HCEC 1CT (cell line): ENCODE results near the gene PPIL3.

Experiments
- DNase-seq: peaks from one replicate; pipeline ENCODE4 v3.0.0-alpha.2; 2017

Gene PPIL3

GRCh38 chr2:200860092-200860795 is 28.6 kb downstream of the PPIL3 start:
- no peak for DNase-seq

DNA sequence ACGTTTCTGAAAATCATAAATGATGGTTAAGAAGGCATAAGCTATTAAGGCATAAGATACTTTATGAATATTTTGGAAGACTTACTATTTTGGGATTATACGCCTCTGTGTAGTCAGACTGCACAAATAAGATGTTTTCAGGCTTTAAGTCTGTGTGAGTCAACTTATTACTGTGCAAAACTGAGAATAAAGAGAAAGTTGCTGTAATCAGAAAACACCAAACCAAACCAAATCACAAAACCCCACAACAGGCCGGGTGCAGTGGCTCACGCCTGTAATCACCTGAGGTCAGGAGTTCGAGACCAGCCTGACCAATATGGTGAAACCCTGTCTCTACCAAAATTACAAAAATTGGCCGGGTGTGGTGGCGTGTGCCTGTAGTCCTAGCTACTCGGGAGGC is 32.1 kb downstream of the PPIL3 start:
- DNase-seq: no peak

DNA sequence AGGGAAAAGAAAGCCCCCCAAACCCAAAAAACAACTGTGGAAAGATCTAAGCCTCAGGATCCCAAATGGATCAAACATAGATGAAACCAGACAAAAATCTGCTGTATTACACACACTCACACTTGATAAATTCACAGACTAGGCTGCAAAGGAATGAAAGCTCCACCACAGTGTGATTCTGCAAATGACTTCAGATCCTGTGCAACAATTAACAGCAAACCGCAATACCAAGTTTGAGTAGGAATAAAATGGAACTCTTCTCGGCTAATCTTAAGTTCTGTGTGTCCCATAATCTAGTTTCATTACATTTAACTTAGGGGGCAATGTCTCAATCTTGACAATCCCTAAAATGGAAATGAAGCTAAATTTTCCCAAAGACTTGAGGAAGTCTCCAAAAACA is 36.3 kb downstream of the PPIL3 start:
- no peak for DNase-seq

- DNase-seq: no peak
Measured at GRCh38 chr2:200851398-200852248, 37.3 kb downstream of the PPIL3 start.

- DNase-seq: no peak
Measured at GRCh38 chr2:200850512-200851256, 38.2 kb downstream of the PPIL3 start.

DNA sequence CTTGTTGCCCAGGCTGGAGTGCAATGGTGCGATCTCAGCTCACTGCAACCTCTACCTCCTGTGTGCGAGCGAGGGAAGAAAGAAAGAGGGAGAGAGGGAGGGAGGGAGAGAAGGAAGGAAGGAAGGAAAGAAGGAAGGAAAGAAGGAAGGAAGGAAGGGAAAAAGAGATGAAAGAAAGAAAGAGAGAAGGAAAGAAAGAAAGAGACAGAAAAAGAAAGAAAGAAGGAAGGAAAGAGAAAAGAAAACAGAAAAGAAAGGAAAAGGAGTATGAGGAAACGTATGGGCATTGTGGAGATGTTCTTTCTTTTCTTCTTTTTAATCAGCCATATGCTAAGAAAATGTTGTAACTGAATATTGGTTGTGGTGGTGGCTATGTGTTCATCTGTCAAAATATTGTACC is 40.9 kb downstream of the PPIL3 start:
- no peak for DNase-seq

DNA sequence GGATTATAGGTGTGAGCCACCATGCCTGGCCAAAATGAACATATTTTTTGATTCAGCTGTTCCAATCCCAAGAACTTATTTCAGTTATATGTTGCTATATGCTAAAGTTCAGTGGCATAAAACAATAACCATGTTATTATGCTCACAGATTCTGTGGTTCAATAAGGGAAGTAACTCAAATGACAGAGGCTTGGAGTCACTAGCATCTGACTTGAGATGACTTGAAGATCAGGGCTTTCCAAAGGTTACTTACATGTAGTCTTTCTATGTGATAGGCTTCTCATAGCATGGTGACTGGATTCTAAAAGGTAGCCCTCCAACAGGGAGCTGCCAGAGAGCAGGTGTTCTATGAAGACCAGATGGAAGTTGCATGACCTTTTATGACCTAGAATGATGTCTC is 41.6 kb downstream of the PPIL3 start:
- no peak for DNase-seq

GRCh38 chr2:200845669-200846325 is 43.1 kb downstream of the PPIL3 start:
- no peak for DNase-seq

DNA sequence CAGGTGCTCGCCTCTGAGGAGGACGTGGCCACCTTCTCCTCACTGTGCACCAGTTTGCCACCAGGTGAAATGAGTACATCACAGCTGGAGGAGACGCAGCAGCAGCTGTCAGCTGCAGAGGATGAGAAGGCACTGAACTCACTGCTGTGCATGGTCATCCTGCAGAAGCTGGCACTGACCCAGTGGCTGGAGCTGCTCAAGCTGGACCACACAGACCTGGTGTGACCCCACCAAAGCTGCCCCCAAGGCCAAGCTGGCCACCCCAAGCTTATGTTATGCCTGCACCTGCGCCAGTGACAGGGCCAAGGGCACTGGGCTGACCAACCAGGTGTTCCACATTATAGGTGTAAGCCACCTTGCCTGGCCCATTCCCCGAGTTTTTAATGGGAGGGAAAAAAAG is 43.7 kb downstream of the PPIL3 start:
- no peak for DNase-seq

DNA sequence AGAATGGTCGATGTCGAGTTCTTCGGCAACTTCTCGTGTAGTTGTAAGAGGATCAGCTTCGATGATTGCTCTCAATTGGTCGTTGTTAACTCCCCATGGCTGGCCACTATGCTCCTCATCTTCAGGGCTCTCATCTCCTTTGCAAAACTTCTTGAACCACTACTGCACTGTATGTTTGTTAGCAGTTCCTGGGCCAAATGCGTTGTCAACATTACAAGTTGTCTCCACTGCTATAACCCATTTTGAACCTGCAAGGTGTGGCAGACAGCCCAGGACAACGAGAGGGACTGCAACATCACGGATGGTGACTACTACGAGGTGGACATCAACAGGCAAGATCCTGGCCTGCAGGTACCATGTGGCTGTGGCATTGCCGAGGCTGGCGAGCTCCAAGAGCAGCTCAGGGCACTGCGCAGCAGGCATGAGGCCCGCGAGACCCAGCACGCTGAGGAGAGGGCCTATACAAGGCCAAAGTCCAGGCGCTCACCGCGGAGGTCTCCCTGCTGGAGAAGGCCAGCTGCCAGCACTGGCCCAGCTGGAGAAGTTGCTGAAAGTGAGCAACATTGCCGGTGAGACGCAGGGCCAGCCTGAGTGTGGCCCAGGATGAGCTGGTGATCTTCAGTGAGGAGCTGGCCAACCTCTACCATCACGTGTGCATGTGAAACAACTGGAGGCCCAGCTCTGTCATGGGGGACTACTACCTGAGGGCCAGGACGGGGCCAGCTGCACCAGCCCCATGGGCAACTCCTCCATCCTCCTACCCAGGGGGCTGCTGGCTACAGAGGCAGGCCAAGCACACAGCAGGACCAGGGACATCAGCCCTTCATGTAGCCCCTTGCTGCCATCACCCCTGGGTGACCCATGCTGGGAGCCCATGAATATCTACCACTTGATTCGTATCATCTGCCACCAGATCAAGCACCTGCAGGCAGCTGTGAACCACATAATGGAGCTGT is 44.6 kb downstream of the PPIL3 start:
- DNase-seq: no peak

DNA sequence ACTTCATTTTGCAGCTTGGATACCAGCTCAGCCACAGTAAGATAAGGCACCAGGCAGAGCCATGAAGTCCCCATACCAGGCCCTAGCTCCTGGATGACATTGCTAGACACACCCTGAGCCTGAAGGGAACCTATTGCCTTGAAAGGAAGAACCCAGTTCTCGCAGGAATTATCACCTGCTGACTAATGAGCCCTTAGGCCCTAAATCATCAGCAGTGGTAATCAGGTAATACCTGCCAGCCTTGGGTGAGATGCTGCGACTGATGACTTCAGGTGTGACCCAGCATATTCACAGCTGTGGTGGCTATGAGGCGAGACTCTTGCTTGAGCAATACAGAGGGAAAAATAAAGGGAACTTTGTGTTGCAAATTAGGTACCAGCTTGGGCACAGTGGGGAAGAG is 49.4 kb downstream of the PPIL3 start:
- DNase-seq: no peak

DNA sequence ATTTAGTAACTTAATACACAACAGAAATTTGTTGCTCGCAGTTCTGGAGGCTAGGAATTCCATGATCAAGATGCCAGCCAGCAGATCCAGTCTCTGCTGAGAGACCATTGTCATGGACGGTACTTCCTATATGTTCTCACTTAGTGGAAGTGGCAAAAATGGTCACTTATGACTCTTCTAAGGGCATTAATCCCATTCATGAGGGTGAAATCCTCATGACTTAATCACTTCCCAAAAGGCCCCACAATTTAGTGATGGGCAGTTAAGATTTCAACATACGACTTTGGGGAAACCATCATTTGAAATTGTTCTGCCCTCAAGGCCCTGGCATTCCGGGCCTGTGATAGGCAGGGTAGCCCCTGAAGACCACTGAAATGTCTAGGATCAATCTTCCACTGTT is 54.2 kb downstream of the PPIL3 start:
- no peak for DNase-seq

- DNase-seq: no peak
Measured at GRCh38 chr2:200829258-200829655, 59.6 kb downstream of the PPIL3 start.

GRCh38 chr2:200828572-200829257 is 60.2 kb downstream of the PPIL3 start:
- DNase-seq: no peak

GRCh38 chr2:200828104-200828503 is 60.8 kb downstream of the PPIL3 start:
- no peak for DNase-seq

GRCh38 chr2:200821686-200822245 is 67.1 kb downstream of the PPIL3 start:
- no peak for DNase-seq
